22Rv1 (cell line): ENCODE measurements around the gene CD7.
"Not testable (repeated sequence)": the region's sequence is repeated elsewhere in the genome, so short reads cannot be mapped to it uniquely, and the experiment has no call there.

Source experiments
- H3K27ac ChIP-seq: fragments of 450-650 bp; 2 replicates; pipeline ENCODE4 v1.5.1; 2017
- CTCF ChIP-seq: fragments of 450-650 bp; IDR thresholded peaks from 2 replicates; pipeline ENCODE4 v1.5.1; 2017; ENCODE audit warnings: mild to moderate bottlenecking
- ZFX ChIP-seq: fragments of 450-650 bp; IDR thresholded peaks from 2 replicates; pipeline ENCODE4 v1.6.1; 2017; ENCODE audit warnings: antibody characterized with exemption, borderline replicate concordance

The CD7 gene

GRCh38 chr17:82317394-82318168 is at the start of gene CD7:
TSS of gene CD7 (minus strand) at chr17:82317608. CDS start at chr17:82317495, 113 bp downstream.
- H3K27ac ChIP-seq = no peak within 1 kb of the TSS
- TF ChIP-seq ZFX (no peak), CTCF (no peak)

GRCh38 chr17:82366749-82367148 is 49.3 kb upstream of the CD7 start:
- H3K27ac ChIP-seq = no peak overlapping the region

GRCh38 chr17:82365606-82366295 is 48.3 kb upstream of the CD7 start:
- H3K27ac ChIP-seq = no peak overlapping the region
- TF ChIP-seq CTCF = no peak
- no peak for TF ChIP-seq ZFX

More at GRCh38 chr17:82366749-82367148, 49.3 kb upstream of the CD7 start:
- TF ChIP-seq ZFX = no peak
- TF ChIP-seq CTCF = no peak

- TF ChIP-seq CTCF (no peak), ZFX (no peak)
- H3K27ac ChIP-seq = no peak overlapping the region
These were observed 44.7 kb upstream of the CD7 start for GRCh38 chr17:82361885-82362633.

- H3K27ac ChIP-seq = not testable (repeated sequence)
These were observed 42.2 kb upstream of the CD7 start for GRCh38 chr17:82359451-82360074.

GRCh38 chr17:82358465-82359350 is 41.3 kb upstream of the CD7 start, which contains the start of gene TEX19:
TSS of gene TEX19 (plus strand) at chr17:82359247. CDS start at chr17:82362151, 2,904 bp downstream.
- TF ChIP-seq ZFX (no peak), CTCF (no peak)
- peak within 1 kb of the TSS; percentile 72 for H3K27ac ChIP-seq
